NB4 (cell line): ENCODE results near the gene BDKRB2.
"Not testable (repeated sequence)": the region's sequence is repeated elsewhere in the genome, so short reads cannot be mapped to it uniquely, and the experiment has no call there.

Experiments used
- DNase-seq: peaks from one replicate; pipeline ENCODE4 v3.0.0; 2010; ENCODE audit warnings: low read depth
- H3K4me3 ChIP-seq: one replicate; pipeline ENCODE4 v1.5.1; 2011; ENCODE audit warnings: mild to moderate bottlenecking, low read depth, low read length, moderate library complexity
- CTCF ChIP-seq: IDR thresholded peaks from one replicate; pipeline ENCODE4 v1.5.1; 2012; ENCODE audit warnings: low read depth, low read length
- MAX ChIP-seq: IDR thresholded peaks from 2 replicates; pipeline ENCODE4 v1.6.1; 2011; ENCODE audit warnings: low read depth, low read length
- MYC ChIP-seq: IDR thresholded peaks from 2 replicates; pipeline ENCODE4 v1.6.1; 2011; ENCODE audit warnings: low read depth, low read length
- POLR2A ChIP-seq: IDR thresholded peaks from 2 replicates; pipeline ENCODE4 v1.6.1; 2011; ENCODE audit warnings: mild to moderate bottlenecking; ENCODE audit not compliant: insufficient read length; ENCODE audit errors: extremely low read depth

Gene BDKRB2

GRCh38 chr14:96238676-96239265, 34.1 kb downstream of the BDKRB2 start:
- DNase-seq = no peak
- TF ChIP-seq POLR2A (no peak), CTCF (no peak), MAX (no peak), MYC (no peak)
- no peak overlapping the region for H3K4me3 ChIP-seq

- TF ChIP-seq POLR2A (no peak), MYC (no peak), CTCF (no peak), MAX (no peak)
- no peak overlapping the region for H3K4me3 ChIP-seq
- DNase-seq = no peak
These were observed 35.1 kb downstream of the BDKRB2 start for GRCh38 chr14:96239711-96240141.

- DNase-seq = no peak
- no peak overlapping the region for H3K4me3 ChIP-seq
- TF ChIP-seq MAX (no peak), POLR2A (no peak), MYC (no peak), CTCF (no peak)
These were observed 36.0 kb downstream of the BDKRB2 start for GRCh38 chr14:96240641-96241040.

- TF ChIP-seq MAX = no peak
- TF ChIP-seq POLR2A = no peak
- no peak for TF ChIP-seq MYC
- H3K4me3 ChIP-seq = no peak overlapping the region
- DNase-seq = no peak
These were observed 37.5 kb downstream of the BDKRB2 start for GRCh38 chr14:96242126-96242525.

- no peak overlapping the region for H3K4me3 ChIP-seq
- DNase-seq = no peak
- TF ChIP-seq POLR2A (no peak), CTCF (no peak), MAX (no peak), MYC (no peak)
These were observed 39.1 kb downstream of the BDKRB2 start for GRCh38 chr14:96243785-96244184.

- not testable (repeated sequence) for DNase-seq
These were observed 40.4 kb downstream of the BDKRB2 start for GRCh38 chr14:96245074-96245473.

More at GRCh38 chr14:96245074-96245473, 40.4 kb downstream of the BDKRB2 start:
- H3K4me3 ChIP-seq = not testable (repeated sequence)
